H1 (cell line): Measurements from ENCODE around the gene ABCC9. TPM values are rescaled to one million over a fixed set of nuclear protein-coding genes. Genes with fewer than 3 reads are reported as not detected.

Experiments used
- CTCF ChIA-PET: fragments of 300-600 bp; sonication (Branson Sonifier 250); formaldehyde crosslinking; loops from one replicate; lab custom pipeline; 2021; ENCODE audit not compliant: partially characterized antibody; lab: Charles Lee
- POLR2A ChIA-PET: fragments of 300-600 bp; sonication (Branson Sonifier 250); formaldehyde crosslinking; loops from one replicate; lab custom pipeline; 2021; ENCODE audit warnings: inconsistent platforms; ENCODE audit not compliant: partially characterized antibody; lab: Charles Lee
- DNase-seq, 2 experiments: peaks; one replicate each; pipeline versions ENCODE4 v3.0.0 to v3.0.0-alpha.2; 2010 to 2022; ENCODE audit warnings: low spot score in 2 of 2, low read depth in 1 of 2, mixed read lengths in 1 of 2
- FAIRE-seq: peaks from 2 replicates; lab custom pipeline; 2011; peaks lifted over from hg19 to GRCh38; lab: Jason Lieb, UNC
- H2AFZ ChIP-seq: 2 replicates; pipeline ENCODE4 v1.8.1; 2012; ENCODE audit warnings: low read length, inconsistent platforms
- H2AK5ac ChIP-seq: 2 replicates; pipeline ENCODE4 v1.6.1; 2013; ENCODE audit warnings: low read depth, low read length
- H2BK120ac ChIP-seq: replicated peaks from 2 replicates; pipeline ENCODE3; 2013; ENCODE audit warnings: low read depth, low read length, inconsistent platforms
- H2BK12ac ChIP-seq: 2 replicates; pipeline ENCODE4 v1.6.1; 2013; ENCODE audit warnings: low read depth, low read length
- H2BK15ac ChIP-seq: 2 replicates; pipeline ENCODE4 v1.6.1; 2013; ENCODE audit warnings: low read length
- H2BK20ac ChIP-seq: 2 replicates; pipeline ENCODE4 v1.6.1; 2013; ENCODE audit warnings: low read length
- H2BK5ac ChIP-seq: 2 replicates; pipeline ENCODE4 v1.6.1; 2013; ENCODE audit warnings: low read depth, low read length
- H3K14ac ChIP-seq: 2 replicates; pipeline ENCODE4 v1.6.1; 2013; ENCODE audit warnings: inconsistent platforms; ENCODE audit not compliant: insufficient read length
- H3K18ac ChIP-seq: 2 replicates; pipeline ENCODE4 v1.6.1; 2013; ENCODE audit warnings: low read length; ENCODE audit errors: extremely low read depth
- H3K23ac ChIP-seq: 2 replicates; pipeline ENCODE4 v1.6.1; 2013; ENCODE audit warnings: inconsistent platforms; ENCODE audit not compliant: insufficient read length
- H3K23me2 ChIP-seq: 2 replicates; pipeline ENCODE4 v1.6.1; 2013; ENCODE audit warnings: low read depth, low read length
- H3K27ac ChIP-seq: 2 replicates; pipeline ENCODE4 v1.6.1; 2011; ENCODE audit warnings: low read depth, low read length, inconsistent platforms
- H3K27me3 ChIP-seq, 4 experiments: replicated peaks in 1 of 4; 1 replicate in 1 of 4; 2 replicates in 3 of 4; pipeline versions ENCODE4 v1.6.1 to v1.8.1; 2011 to 2013; ENCODE audit warnings: low read length in 3 of 4, mild to moderate bottlenecking in 3 of 4, inconsistent platforms in 2 of 4, mixed read lengths in 2 of 4, moderate library complexity in 1 of 4; ENCODE audit not compliant: control insufficient read depth in 3 of 4, insufficient read depth in 3 of 4; ENCODE audit errors: extremely low read depth in 1 of 4
- H3K36me3 ChIP-seq, 4 experiments: 2 replicates each; pipeline versions ENCODE4 v1.6.1 to v1.8.1; 2011 to 2013; ENCODE audit warnings: mild to moderate bottlenecking in 4 of 4, low read length in 3 of 4, moderate library complexity in 2 of 4, control low read depth in 1 of 4, inconsistent platforms in 1 of 4; ENCODE audit not compliant: insufficient read depth in 4 of 4, control insufficient read depth in 2 of 4
- H3K4ac ChIP-seq: replicated peaks from 2 replicates; pipeline ENCODE3; 2013; ENCODE audit warnings: low read length, low read depth, mixed read lengths, inconsistent platforms; ENCODE audit not compliant: insufficient read length
- H3K4me1 ChIP-seq, 4 experiments: replicated peaks in 1 of 4; 1 replicate in 1 of 4; 2 replicates in 3 of 4; pipeline versions ENCODE4 v1.6.1 to v1.8.1; 2011 to 2013; ENCODE audit warnings: low read length in 3 of 4, inconsistent platforms in 2 of 4, mixed read lengths in 1 of 4; ENCODE audit not compliant: insufficient read depth in 4 of 4, control insufficient read depth in 3 of 4
- H3K4me2 ChIP-seq, 2 experiments: 2 replicates each; pipeline versions ENCODE4 v1.6.1 to v1.8.1; 2011 to 2013; ENCODE audit warnings: low read depth in 2 of 2, low read length in 2 of 2, control low read depth in 1 of 2, inconsistent platforms in 1 of 2, mild to moderate bottlenecking in 1 of 2; ENCODE audit not compliant: insufficient read depth in 1 of 2
- H3K4me3 ChIP-seq, 4 experiments: fragments of 200-600, 300-600 bp in 1 of 4; sonication (generic), shearing (Covaris generic), sonication (Bioruptor Twin) in 1 of 4; 2 replicates each; pipeline versions ENCODE4 v1.5.1 to v1.8.1; 2011 to 2016; ENCODE audit warnings: low read length in 4 of 4, low read depth in 3 of 4, control low read depth in 2 of 4, inconsistent platforms in 2 of 4, mild to moderate bottlenecking in 2 of 4, mixed read lengths in 1 of 4, moderate library complexity in 1 of 4; ENCODE audit not compliant: insufficient read depth in 2 of 4; ENCODE audit errors: extremely low read depth in 1 of 4
- H3K56ac ChIP-seq: replicated peaks from 2 replicates; pipeline ENCODE3; 2013; ENCODE audit warnings: low read depth, mild to moderate bottlenecking, mixed read lengths, low read length, inconsistent platforms; ENCODE audit not compliant: insufficient read length
- H3K79me1 ChIP-seq: 2 replicates; pipeline ENCODE4 v1.6.1; 2013; ENCODE audit warnings: low read depth, low read length, control low read depth
- H3K79me2 ChIP-seq, 2 experiments: 2 replicates each; pipeline versions ENCODE4 v1.6.1 to v1.8.1; 2012 to 2013; ENCODE audit warnings: low read length in 2 of 2, mild to moderate bottlenecking in 2 of 2, inconsistent platforms in 1 of 2; ENCODE audit not compliant: insufficient read depth in 2 of 2, control insufficient read depth in 1 of 2
- H3K9ac ChIP-seq, 4 experiments: replicated peaks in 1 of 4; 1 replicate in 1 of 4; 2 replicates in 3 of 4; pipeline versions ENCODE4 v1.6.1 to v1.8.1; 2011 to 2013; ENCODE audit warnings: low read depth in 3 of 4, low read length in 3 of 4, control low read depth in 2 of 4, mild to moderate bottlenecking in 2 of 4, moderate library complexity in 2 of 4, inconsistent platforms in 1 of 4; ENCODE audit errors: extremely low read depth in 1 of 4
- H3K9me3 ChIP-seq, 2 experiments: 2 replicates each; pipeline versions ENCODE4 v1.6.1 to v1.8.1; 2012 to 2013; ENCODE audit warnings: mild to moderate bottlenecking in 2 of 2, moderate library complexity in 2 of 2, control low read depth in 1 of 2, inconsistent platforms in 1 of 2, low read depth in 1 of 2, low read length in 1 of 2, mixed read lengths in 1 of 2; ENCODE audit not compliant: insufficient read depth in 2 of 2
- H4K20me1 ChIP-seq, 2 experiments: replicated peaks in 1 of 2; 2 replicates each; pipeline versions ENCODE3 to v1.8.1; 2011 to 2013; ENCODE audit warnings: inconsistent platforms in 2 of 2, low read length in 2 of 2, mild to moderate bottlenecking in 1 of 2; ENCODE audit not compliant: insufficient read depth in 2 of 2, control insufficient read depth in 1 of 2
- H4K5ac ChIP-seq: 2 replicates; pipeline ENCODE4 v1.6.1; 2013; ENCODE audit warnings: low read length, low read depth, mixed read lengths, inconsistent platforms; ENCODE audit not compliant: insufficient read length
- H4K8ac ChIP-seq: 2 replicates; pipeline ENCODE4 v1.8.0; 2013; ENCODE audit warnings: mild to moderate bottlenecking, moderate library complexity, low read length, inconsistent platforms; ENCODE audit not compliant: insufficient read depth; ENCODE audit errors: extremely low read depth
- H4K91ac ChIP-seq: replicated peaks from 2 replicates; pipeline ENCODE3; 2013; ENCODE audit warnings: low read length, mixed read lengths, inconsistent platforms; ENCODE audit not compliant: insufficient read length
- BRCA1 ChIP-seq: IDR thresholded peaks from 2 replicates; pipeline ENCODE4 v1.6.1; 2012; ENCODE audit warnings: low read depth, low read length, improper control_type of control experiment
- HDAC2 ChIP-seq, 2 experiments: fragments of 300-600 bp in 1 of 2; sonication (generic) in 1 of 2; IDR thresholded peaks; 2 replicates each; pipeline ENCODE4 v1.6.1; 2011 to 2012; ENCODE audit warnings: low read depth in 2 of 2, low read length in 2 of 2, mild to moderate bottlenecking in 2 of 2, moderate library complexity in 2 of 2, borderline replicate concordance in 1 of 2, inconsistent platforms in 1 of 2
- KDM4A ChIP-seq: IDR thresholded peaks from one replicate; pipeline ENCODE4 v1.7.1; 2012; ENCODE audit warnings: low read depth, mild to moderate bottlenecking, moderate library complexity, low read length, inconsistent platforms; ENCODE audit not compliant: severe bottlenecking
- SP4 ChIP-seq: IDR thresholded peaks from 2 replicates; pipeline ENCODE4 v1.6.1; 2012; ENCODE audit warnings: low read length, inconsistent platforms
- SUZ12 ChIP-seq: fragments of 200-600 bp; sonication (generic); IDR thresholded peaks from 2 replicates; pipeline ENCODE4 v1.6.1; 2012; ENCODE audit warnings: mild to moderate bottlenecking, inconsistent platforms, low read length, moderate library complexity, mixed read lengths
- YY1 ChIP-seq: IDR thresholded peaks from 2 replicates; pipeline ENCODE4 v1.6.1; 2011; ENCODE audit warnings: low read depth, mild to moderate bottlenecking, low read length
- WGBS, 2 experiments: shearing (Covaris generic) in 1 of 2; methylation state at CpG; one replicate each; pipeline versions ENCODE4 v1.1.6 to v1.1.7; 2013 to 2015; ENCODE audit warnings: low lambda C conversion rate in 2 of 2, mixed read lengths in 2 of 2, inconsistent platforms in 1 of 2, low coverage in 1 of 2, missing lambda C conversion rate in 1 of 2; ENCODE audit not compliant: insufficient replicate concordance in 2 of 2, insufficient coverage in 1 of 2, insufficient read length in 1 of 2; ENCODE audit errors: extremely low coverage in 1 of 2, missing lambda C conversion rate in 1 of 2; 5-methylcytosine and 5-hydroxymethylcytosine counted together
- polyA plus RNA-seq, 7 experiments: library from polyadenylated mRNA; depleted of rRNA in 3 of 7; stranded (reverse) in 5 of 7; unstranded in 2 of 7; fragments of >200 nt in 5 of 7; fragments of 200-250 nt in 2 of 7; gene quantifications; 1 replicate in 5 of 7; 2 replicates in 1 of 7; 4 replicates in 1 of 7; pipeline versions ENCODE4 v1.2.1 to v1.2.3, GENCODE V29; 2011 to 2013; ENCODE audit warnings: missing spikeins in 2 of 7, mixed read lengths in 2 of 7
- total RNA-seq: library from RNA; stranded (reverse); fragmentation: NEBNext Ultra II Directional; extraction: Animal tissue kit (Norgen Biotek cat#: 25700); gene quantifications from 2 replicates; pipeline ENCODE4 v1.2.1, GENCODE V29; 2021
- TF ChIP-seq, protein P1 (sequence below), 3 experiments: IDR thresholded peaks; 1 replicate in 2 of 3; 2 replicates in 1 of 3; pipeline versions ENCODE4 v1.5.1 to v1.6.1; 2011; ENCODE audit warnings: low read length in 3 of 3, mild to moderate bottlenecking in 3 of 3, inconsistent platforms in 2 of 3, low read depth in 1 of 3, moderate library complexity in 1 of 3; ENCODE audit not compliant: insufficient read depth in 1 of 3; ENCODE audit errors: control extremely low read depth in 1 of 3
- TF ChIP-seq, protein P2 (sequence below): IDR thresholded peaks from 2 replicates; pipeline ENCODE4 v1.6.1; 2012; ENCODE audit warnings: low read length, inconsistent platforms

The ABCC9 gene
- total and polyA plus RNA-seq, 2 of the 8 experiments (the other 6 are each of a cell fraction or from before 2014, with no cell fraction given) = under 0.01 TPM; not detected in 1

DNA sequence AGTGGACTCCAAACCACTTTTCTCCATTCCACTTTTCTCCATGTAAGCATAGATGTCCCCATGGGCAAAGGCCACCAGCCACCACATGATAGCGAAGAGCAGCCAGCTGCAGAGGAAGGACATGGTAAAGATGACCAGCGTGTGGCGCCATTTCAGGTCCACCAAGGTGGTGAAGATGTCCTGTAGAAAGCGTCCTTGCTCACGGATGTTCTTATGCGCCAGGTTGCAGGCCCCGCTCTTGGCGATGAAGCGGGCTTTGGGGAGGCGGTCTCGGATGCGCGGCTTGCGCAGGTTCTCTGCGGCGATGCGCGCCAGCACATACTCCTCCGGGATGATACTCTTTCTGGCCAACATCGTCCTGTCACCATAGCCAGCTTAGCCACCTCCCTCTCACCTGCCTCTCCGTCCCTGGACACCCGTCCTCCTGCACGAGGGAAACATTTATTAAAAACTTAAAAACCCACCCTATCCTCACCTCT is 167.9 kb downstream of the ABCC9 start:
- Histone ChIP-seq H3K27me3 (peaks cover 0 to 9% (median 2%) of the 10 kb centered on the region in 4 experiments; a peak in 3 of 7 replicates), H3K36me3 (no peaks in the 10 kb centered on the region), H2BK120ac (no peak overlapping the region), H4K91ac (no peak overlapping the region), H3K23me2 (no peaks in the 10 kb centered on the region), H4K20me1 (no peaks in the 10 kb centered on the region), H3K9ac (no peak overlapping the region), H2BK20ac (no peak overlapping the region), H3K23ac (no peak overlapping the region), H3K4me1 (peaks cover 0 to 6% (median 0%) of the 10 kb centered on the region in 4 experiments; a peak in 1 of 7 replicates), H2BK5ac (no peak overlapping the region), H3K18ac (no peak overlapping the region), H3K9me3 (no peaks in the 10 kb centered on the region), H3K79me2 (no peaks in the 10 kb centered on the region), H2AK5ac (no peak overlapping the region), H4K5ac (no peak overlapping the region), H3K4me2 (peak overlapping the region; percentile 53 to 76), H3K56ac (no peak overlapping the region), H3K4me3 (peak overlapping the region in 2 of 4 experiments; percentile 7 to 97; a peak in 3 of 8 replicates), H3K79me1 (no peaks in the 10 kb centered on the region), H3K4ac (no peak overlapping the region), H2BK15ac (no peak overlapping the region), H4K8ac (no peak overlapping the region), H2AFZ (no peak overlapping the region), H2BK12ac (no peak overlapping the region), H3K14ac (no peak overlapping the region), H3K27ac (no peak overlapping the region)
- WGBS, 2 experiments = 69% methylated on average over 23 of the region's 23 CpGs; no CpG with 5 or more reads in 1 of the 2 experiments
- POLR2A ChIA-PET = interaction anchor here (1.1 kb wide), 1 partner anchor 116 kb away, joined by 4 read pairs; the partner anchor contains the start of gene LDHB
- DNase-seq (peak; percentile 21 to 76), FAIRE-seq (peak; percentile 78)
- CTCF ChIA-PET = interaction anchor here (0.6 to 1.9 kb wide), 8 partner anchors 10 to 224 kb away, joined by 3 to 17 read pairs (median 4); no protein-coding TSS in a partner anchor
- TF ChIP-seq YY1 = peak; percentile 68
- TF ChIP-seq KDM4A = peak; percentile 25
- TF ChIP-seq, protein P1, sequence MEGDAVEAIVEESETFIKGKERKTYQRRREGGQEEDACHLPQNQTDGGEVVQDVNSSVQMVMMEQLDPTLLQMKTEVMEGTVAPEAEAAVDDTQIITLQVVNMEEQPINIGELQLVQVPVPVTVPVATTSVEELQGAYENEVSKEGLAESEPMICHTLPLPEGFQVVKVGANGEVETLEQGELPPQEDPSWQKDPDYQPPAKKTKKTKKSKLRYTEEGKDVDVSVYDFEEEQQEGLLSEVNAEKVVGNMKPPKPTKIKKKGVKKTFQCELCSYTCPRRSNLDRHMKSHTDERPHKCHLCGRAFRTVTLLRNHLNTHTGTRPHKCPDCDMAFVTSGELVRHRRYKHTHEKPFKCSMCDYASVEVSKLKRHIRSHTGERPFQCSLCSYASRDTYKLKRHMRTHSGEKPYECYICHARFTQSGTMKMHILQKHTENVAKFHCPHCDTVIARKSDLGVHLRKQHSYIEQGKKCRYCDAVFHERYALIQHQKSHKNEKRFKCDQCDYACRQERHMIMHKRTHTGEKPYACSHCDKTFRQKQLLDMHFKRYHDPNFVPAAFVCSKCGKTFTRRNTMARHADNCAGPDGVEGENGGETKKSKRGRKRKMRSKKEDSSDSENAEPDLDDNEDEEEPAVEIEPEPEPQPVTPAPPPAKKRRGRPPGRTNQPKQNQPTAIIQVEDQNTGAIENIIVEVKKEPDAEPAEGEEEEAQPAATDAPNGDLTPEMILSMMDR (IDR thresholded peaks at IDR 0.05; ENCODE audit: control extremely low read depth in 1 of 3, insufficient read depth in 1 of 3, low read depth in 1 of 3, low read length in 3 of 3) = peak; percentile 68 to 87 (median 82)
- no peak for TF ChIP-seq SP4
- TF ChIP-seq HDAC2 (IDR thresholded peaks at IDR 0.05; ENCODE audit: borderline replicate concordance in 1 of 2, low read depth in 2 of 2, low read length in 2 of 2) = 0 out of 4 replicates have a peak, but pooled peaks of 1 of the 2 experiments have one; percentile 6
- TF ChIP-seq BRCA1 = no peak
- TF ChIP-seq SUZ12 = no peak
- TF ChIP-seq, protein P2, sequence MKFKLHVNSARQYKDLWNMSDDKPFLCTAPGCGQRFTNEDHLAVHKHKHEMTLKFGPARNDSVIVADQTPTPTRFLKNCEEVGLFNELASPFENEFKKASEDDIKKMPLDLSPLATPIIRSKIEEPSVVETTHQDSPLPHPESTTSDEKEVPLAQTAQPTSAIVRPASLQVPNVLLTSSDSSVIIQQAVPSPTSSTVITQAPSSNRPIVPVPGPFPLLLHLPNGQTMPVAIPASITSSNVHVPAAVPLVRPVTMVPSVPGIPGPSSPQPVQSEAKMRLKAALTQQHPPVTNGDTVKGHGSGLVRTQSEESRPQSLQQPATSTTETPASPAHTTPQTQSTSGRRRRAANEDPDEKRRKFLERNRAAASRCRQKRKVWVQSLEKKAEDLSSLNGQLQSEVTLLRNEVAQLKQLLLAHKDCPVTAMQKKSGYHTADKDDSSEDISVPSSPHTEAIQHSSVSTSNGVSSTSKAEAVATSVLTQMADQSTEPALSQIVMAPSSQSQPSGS = no peak
